ENCODE measurements around the gene ARPC1B.
A peak's percentile ranks its signal among the peaks of the same experiment; 100 is the strongest.
"Not testable (repeated sequence)": the region's sequence is repeated elsewhere in the genome, so short reads cannot be mapped to it uniquely, and the experiment has no call there.

The ARPC1B gene

GRCh38 chr7:99408379-99409191, 34.1 kb downstream of the ARPC1B start, which contains the start of the genes BUD31 and PDAP1:
Gene BUD31, plus strand, starts transcription at chr7:99408969. Its CDS starts 2,124 bp downstream, at chr7:99411093.
Gene PDAP1, minus strand, starts transcription at chr7:99408597. Its CDS starts 49 bp downstream, at chr7:99408548.
- Histone ChIP-seq H3K27ac (ENCODE audit: low read depth in 2 of 2, low read length in 2 of 2) (peak within 1 kb of the TSS; percentile 99), H3K27me3 (ENCODE audit: control insufficient read depth in 2 of 2, insufficient read depth in 2 of 2, low read length in 2 of 2) (no peaks in the 10 kb centered on the region), H3K36me3 (ENCODE audit: control insufficient read depth in 2 of 2, insufficient read depth in 2 of 2, low read length in 2 of 2) (peaks cover 35 to 36% of the 10 kb centered on the region in 2 donors), H3K4me3 (ENCODE audit: low read length in 2 of 2) (peak within 1 kb of the TSS; percentile 88 to 99), H3K9me3 (ENCODE audit: control insufficient read depth in 2 of 2, low read length in 2 of 2) (no peaks in the 10 kb centered on the region), H3K9ac (ENCODE audit: low read depth in 1 of 2, low read length in 2 of 2) (peak within 1 kb of the TSS; percentile 95 to 98), H3K4me1 (ENCODE audit: control insufficient read depth in 2 of 2, insufficient read depth in 2 of 2, low read length in 2 of 2) (peaks cover 21 to 22% of the 10 kb centered on the region in 2 donors)

- Histone ChIP-seq H3K27me3 (ENCODE audit: control insufficient read depth in 2 of 2, insufficient read depth in 2 of 2, low read length in 2 of 2) (no peaks in the 10 kb centered on the region), H3K9ac (ENCODE audit: low read depth in 1 of 2, low read length in 2 of 2) (peak overlapping the region; percentile 95 to 98), H3K36me3 (ENCODE audit: control insufficient read depth in 2 of 2, insufficient read depth in 2 of 2, low read length in 2 of 2) (peaks cover 31 to 32% of the 10 kb centered on the region in 2 donors), H3K4me1 (ENCODE audit: control insufficient read depth in 2 of 2, insufficient read depth in 2 of 2, low read length in 2 of 2) (peaks cover 21 to 22% of the 10 kb centered on the region in 2 donors), H3K9me3 (ENCODE audit: control insufficient read depth in 2 of 2, low read length in 2 of 2) (no peaks in the 10 kb centered on the region), H3K4me3 (ENCODE audit: low read length in 2 of 2) (peak overlapping the region; percentile 88 to 99), H3K27ac (ENCODE audit: low read depth in 2 of 2, low read length in 2 of 2) (peak overlapping the region; percentile 99)
Observed at GRCh38 chr7:99409192-99409572, 34.7 kb downstream of the ARPC1B start.

GRCh38 chr7:99409806-99410205, 35.3 kb downstream of the ARPC1B start:
- H3K9ac ChIP-seq (ENCODE audit: low read depth in 1 of 2, low read length in 2 of 2) = peak overlapping the region; percentile 95 to 98
- H3K27me3 ChIP-seq (ENCODE audit: control insufficient read depth in 2 of 2, insufficient read depth in 2 of 2, low read length in 2 of 2) = no peaks in the 10 kb centered on the region
- peaks cover 21 to 22% of the 10 kb centered on the region in 2 donors for H3K4me1 ChIP-seq (ENCODE audit: control insufficient read depth in 2 of 2, insufficient read depth in 2 of 2, low read length in 2 of 2)
- H3K36me3 ChIP-seq (ENCODE audit: control insufficient read depth in 2 of 2, insufficient read depth in 2 of 2, low read length in 2 of 2) = peaks cover 31 to 33% of the 10 kb centered on the region in 2 donors
- H3K27ac ChIP-seq (ENCODE audit: low read depth in 2 of 2, low read length in 2 of 2) = no peak overlapping the region
- H3K9me3 ChIP-seq (ENCODE audit: control insufficient read depth in 2 of 2, low read length in 2 of 2) = no peaks in the 10 kb centered on the region
- peak overlapping the region; percentile 88 to 99 for H3K4me3 ChIP-seq (ENCODE audit: low read length in 2 of 2)

GRCh38 chr7:99410635-99411034, 36.1 kb downstream of the ARPC1B start:
- Histone ChIP-seq H3K9ac (ENCODE audit: low read depth in 1 of 2, low read length in 2 of 2) (no peak overlapping the region), H3K27ac (ENCODE audit: low read depth in 2 of 2, low read length in 2 of 2) (no peak overlapping the region), H3K4me1 (ENCODE audit: control insufficient read depth in 2 of 2, insufficient read depth in 2 of 2, low read length in 2 of 2) (peaks cover 21 to 22% of the 10 kb centered on the region in 2 donors), H3K9me3 (ENCODE audit: control insufficient read depth in 2 of 2, low read length in 2 of 2) (no peaks in the 10 kb centered on the region), H3K4me3 (ENCODE audit: low read length in 2 of 2) (no peak overlapping the region), H3K27me3 (ENCODE audit: control insufficient read depth in 2 of 2, insufficient read depth in 2 of 2, low read length in 2 of 2) (no peaks in the 10 kb centered on the region), H3K36me3 (ENCODE audit: control insufficient read depth in 2 of 2, insufficient read depth in 2 of 2, low read length in 2 of 2) (peaks cover 35 to 36% of the 10 kb centered on the region in 2 donors)

GRCh38 chr7:99415513-99416127, 41.1 kb downstream of the ARPC1B start:
- H3K4me1 ChIP-seq (ENCODE audit: control insufficient read depth in 2 of 2, insufficient read depth in 2 of 2, low read length in 2 of 2); H3K4me3 ChIP-seq (ENCODE audit: low read length in 2 of 2); H3K9me3 ChIP-seq (ENCODE audit: control insufficient read depth in 2 of 2, low read length in 2 of 2); H3K27me3 ChIP-seq (ENCODE audit: control insufficient read depth in 2 of 2, insufficient read depth in 2 of 2, low read length in 2 of 2); H3K27ac ChIP-seq (ENCODE audit: low read depth in 2 of 2, low read length in 2 of 2); H3K9ac ChIP-seq (ENCODE audit: low read depth in 1 of 2, low read length in 2 of 2): not testable (repeated sequence)
- H3K36me3 ChIP-seq (ENCODE audit: control insufficient read depth in 2 of 2, insufficient read depth in 2 of 2, low read length in 2 of 2) = peaks cover 77 to 82% of the 10 kb centered on the region in 2 donors

GRCh38 chr7:99418260-99418659, 43.7 kb downstream of the ARPC1B start:
- no peak overlapping the region for H3K4me3 ChIP-seq (ENCODE audit: low read length in 2 of 2)
- H3K27ac ChIP-seq (ENCODE audit: low read depth in 2 of 2, low read length in 2 of 2) = no peak overlapping the region
- H3K9ac ChIP-seq (ENCODE audit: low read depth in 1 of 2, low read length in 2 of 2) = no peak overlapping the region
- H3K9me3 ChIP-seq (ENCODE audit: control insufficient read depth in 2 of 2, low read length in 2 of 2) = no peaks in the 10 kb centered on the region
- H3K27me3 ChIP-seq (ENCODE audit: control insufficient read depth in 2 of 2, insufficient read depth in 2 of 2, low read length in 2 of 2) = no peaks in the 10 kb centered on the region
- H3K4me1 ChIP-seq (ENCODE audit: control insufficient read depth in 2 of 2, insufficient read depth in 2 of 2, low read length in 2 of 2) = peaks cover 0 to 3% of the 10 kb centered on the region in 2 donors
- H3K36me3 ChIP-seq (ENCODE audit: control insufficient read depth in 2 of 2, insufficient read depth in 2 of 2, low read length in 2 of 2) = peaks cover 61 to 65% of the 10 kb centered on the region in 2 donors

GRCh38 chr7:99419323-99420021, 44.9 kb downstream of the ARPC1B start:
- H3K36me3 ChIP-seq (ENCODE audit: control insufficient read depth in 2 of 2, insufficient read depth in 2 of 2, low read length in 2 of 2) = peaks cover 65 to 70% of the 10 kb centered on the region in 2 donors
- no peaks in the 10 kb centered on the region for H3K27me3 ChIP-seq (ENCODE audit: control insufficient read depth in 2 of 2, insufficient read depth in 2 of 2, low read length in 2 of 2)
- peaks cover 0 to 3% of the 10 kb centered on the region in 2 donors for H3K4me1 ChIP-seq (ENCODE audit: control insufficient read depth in 2 of 2, insufficient read depth in 2 of 2, low read length in 2 of 2)
- H3K9ac ChIP-seq (ENCODE audit: low read depth in 1 of 2, low read length in 2 of 2) = no peak overlapping the region
- H3K4me3 ChIP-seq (ENCODE audit: low read length in 2 of 2) = no peak overlapping the region
- H3K27ac ChIP-seq (ENCODE audit: low read depth in 2 of 2, low read length in 2 of 2) = no peak overlapping the region
- H3K9me3 ChIP-seq (ENCODE audit: control insufficient read depth in 2 of 2, low read length in 2 of 2) = no peaks in the 10 kb centered on the region

GRCh38 chr7:99420213-99420612, 45.7 kb downstream of the ARPC1B start:
- no peak overlapping the region for H3K9ac ChIP-seq (ENCODE audit: low read depth in 1 of 2, low read length in 2 of 2)
- H3K27ac ChIP-seq (ENCODE audit: low read depth in 2 of 2, low read length in 2 of 2) = no peak overlapping the region
- no peak overlapping the region for H3K4me3 ChIP-seq (ENCODE audit: low read length in 2 of 2)
- peaks cover 0 to 3% of the 10 kb centered on the region in 2 donors for H3K4me1 ChIP-seq (ENCODE audit: control insufficient read depth in 2 of 2, insufficient read depth in 2 of 2, low read length in 2 of 2)
- H3K36me3 ChIP-seq (ENCODE audit: control insufficient read depth in 2 of 2, insufficient read depth in 2 of 2, low read length in 2 of 2) = peaks cover 66 to 68% of the 10 kb centered on the region in 2 donors
- no peaks in the 10 kb centered on the region for H3K9me3 ChIP-seq (ENCODE audit: control insufficient read depth in 2 of 2, low read length in 2 of 2)
- no peaks in the 10 kb centered on the region for H3K27me3 ChIP-seq (ENCODE audit: control insufficient read depth in 2 of 2, insufficient read depth in 2 of 2, low read length in 2 of 2)

- H3K4me3 ChIP-seq (ENCODE audit: low read length in 2 of 2) = no peak overlapping the region
Observed at GRCh38 chr7:99420986-99421385, 46.5 kb downstream of the ARPC1B start.

More at GRCh38 chr7:99420986-99421385, 46.5 kb downstream of the ARPC1B start:
- Histone ChIP-seq H3K9ac (ENCODE audit: low read depth in 1 of 2, low read length in 2 of 2) (no peak overlapping the region), H3K36me3 (ENCODE audit: control insufficient read depth in 2 of 2, insufficient read depth in 2 of 2, low read length in 2 of 2) (peaks cover 67 to 68% of the 10 kb centered on the region in 2 donors), H3K9me3 (ENCODE audit: control insufficient read depth in 2 of 2, low read length in 2 of 2) (no peaks in the 10 kb centered on the region), H3K27me3 (ENCODE audit: control insufficient read depth in 2 of 2, insufficient read depth in 2 of 2, low read length in 2 of 2) (no peaks in the 10 kb centered on the region), H3K27ac (ENCODE audit: low read depth in 2 of 2, low read length in 2 of 2) (no peak overlapping the region), H3K4me1 (ENCODE audit: control insufficient read depth in 2 of 2, insufficient read depth in 2 of 2, low read length in 2 of 2) (peaks cover 0 to 3% of the 10 kb centered on the region in 2 donors)
